ENCODE results near the gene CA5A.
"Not testable (repeated sequence)": the region's sequence is repeated elsewhere in the genome, so short reads cannot be mapped to it uniquely, and the experiment has no call there.

CA5A gene

DNA sequence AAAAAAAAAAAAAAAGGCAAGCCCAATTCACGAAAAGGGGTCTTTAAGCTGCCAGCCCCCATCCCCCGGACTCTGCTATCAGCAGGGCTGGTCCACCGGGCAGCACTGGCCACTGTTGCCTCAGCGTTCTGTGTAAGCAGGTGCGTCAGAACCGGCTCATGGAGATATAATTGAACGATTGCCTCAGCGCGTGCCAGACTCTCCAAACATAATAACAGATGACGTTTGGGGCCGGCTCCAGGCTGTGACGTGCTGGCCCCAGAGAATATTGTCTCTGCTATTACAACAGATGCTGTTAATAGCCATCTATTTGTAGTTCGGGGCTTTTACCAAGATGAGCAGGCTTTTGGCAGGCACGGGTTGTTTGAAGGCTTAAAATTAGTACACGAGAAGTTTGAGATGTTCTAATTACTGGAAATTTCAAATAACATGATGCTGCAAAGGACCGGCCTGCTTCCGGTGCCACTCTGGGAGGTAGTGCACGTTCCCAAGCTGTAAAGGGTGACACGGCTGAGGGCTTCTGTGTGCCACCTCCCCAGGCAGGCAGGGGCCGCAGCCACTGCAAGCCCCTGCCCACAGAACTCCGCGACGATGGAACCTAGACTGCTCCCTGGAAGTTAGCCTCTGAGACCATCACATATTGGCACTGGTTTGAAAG is 25.1 kb downstream of the CA5A start:
- not testable (repeated sequence) for H3K9me3 ChIP-seq (ENCODE audit: control insufficient read depth, low read length); H3K9ac ChIP-seq (ENCODE audit: low read length); H3K4me3 ChIP-seq (ENCODE audit: low read length); H3K4me1 ChIP-seq (ENCODE audit: control insufficient read depth, insufficient read depth, low read length); H3K36me3 ChIP-seq (ENCODE audit: control insufficient read depth, insufficient read depth, low read length); H3K27me3 ChIP-seq (ENCODE audit: control insufficient read depth, insufficient read depth, low read length)

GRCh38 chr16:87909203-87909935 is 27.0 kb downstream of the CA5A start:
- not testable (repeated sequence) for H3K9ac ChIP-seq (ENCODE audit: low read length); H3K9me3 ChIP-seq (ENCODE audit: control insufficient read depth, low read length); H3K27me3 ChIP-seq (ENCODE audit: control insufficient read depth, insufficient read depth, low read length); H3K36me3 ChIP-seq (ENCODE audit: control insufficient read depth, insufficient read depth, low read length); H3K4me1 ChIP-seq (ENCODE audit: control insufficient read depth, insufficient read depth, low read length); H3K4me3 ChIP-seq (ENCODE audit: low read length)

DNA sequence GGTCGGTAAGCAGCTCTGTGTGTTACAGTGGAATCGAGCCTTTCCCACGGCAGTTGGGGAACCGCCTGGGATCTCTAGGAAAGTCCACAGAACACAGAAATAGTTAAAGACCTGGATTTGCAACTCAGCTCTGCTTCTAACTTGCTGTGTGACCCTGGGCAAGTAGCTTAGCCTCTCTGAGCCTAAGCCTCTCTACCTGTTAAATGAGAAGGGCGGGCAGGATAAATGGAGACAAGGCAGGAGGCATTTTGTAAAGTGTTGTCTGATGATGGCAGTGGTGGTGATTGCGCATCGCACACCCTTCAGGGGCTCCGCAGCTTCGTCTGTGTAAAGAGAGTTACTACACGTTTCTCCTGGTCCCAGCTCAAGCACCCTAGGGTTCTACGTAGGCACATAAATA is 28.2 kb downstream of the CA5A start:
- not testable (repeated sequence) for H3K4me1 ChIP-seq (ENCODE audit: control insufficient read depth, insufficient read depth, low read length); H3K4me3 ChIP-seq (ENCODE audit: low read length)

GRCh38 chr16:87905521-87905920 is 30.8 kb downstream of the CA5A start:
- H3K9me3 ChIP-seq (ENCODE audit: control insufficient read depth, low read length); H3K27me3 ChIP-seq (ENCODE audit: control insufficient read depth, insufficient read depth, low read length); H3K4me1 ChIP-seq (ENCODE audit: control insufficient read depth, insufficient read depth, low read length); H3K4me3 ChIP-seq (ENCODE audit: low read length); H3K9ac ChIP-seq (ENCODE audit: low read length); H3K36me3 ChIP-seq (ENCODE audit: control insufficient read depth, insufficient read depth, low read length): not testable (repeated sequence)

More for the DNA sequence above, 28.2 kb downstream of the CA5A start:
- H3K9me3 ChIP-seq (ENCODE audit: control insufficient read depth, low read length); H3K9ac ChIP-seq (ENCODE audit: low read length); H3K27me3 ChIP-seq (ENCODE audit: control insufficient read depth, insufficient read depth, low read length); H3K36me3 ChIP-seq (ENCODE audit: control insufficient read depth, insufficient read depth, low read length): not testable (repeated sequence)

- H3K9ac ChIP-seq (ENCODE audit: low read length); H3K9me3 ChIP-seq (ENCODE audit: control insufficient read depth, low read length); H3K4me1 ChIP-seq (ENCODE audit: control insufficient read depth, insufficient read depth, low read length); H3K4me3 ChIP-seq (ENCODE audit: low read length); H3K27me3 ChIP-seq (ENCODE audit: control insufficient read depth, insufficient read depth, low read length); H3K36me3 ChIP-seq (ENCODE audit: control insufficient read depth, insufficient read depth, low read length): not testable (repeated sequence)
These were observed 31.4 kb downstream of the CA5A start for GRCh38 chr16:87904963-87905362.

DNA sequence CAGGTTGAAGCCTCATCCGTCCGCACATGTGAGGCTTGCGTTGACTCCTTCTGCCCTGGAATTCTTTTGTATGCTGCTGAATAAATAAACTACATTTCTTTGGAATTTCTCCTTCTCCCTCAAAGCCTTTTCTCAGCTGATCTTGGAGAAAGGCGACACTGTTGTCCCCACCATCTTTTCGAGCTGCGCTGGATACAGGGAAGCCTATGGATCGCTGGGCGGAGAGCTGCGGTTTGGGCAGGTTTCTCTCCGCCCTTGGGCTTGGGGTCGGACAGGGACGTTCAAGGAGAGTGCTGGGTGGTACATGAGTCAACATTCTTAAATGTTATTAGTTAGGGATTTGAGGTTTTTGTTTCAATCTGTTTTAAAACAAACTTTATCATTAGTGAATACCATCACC is 35.8 kb downstream of the CA5A start:
- H3K9me3 ChIP-seq (ENCODE audit: control insufficient read depth, low read length); H3K36me3 ChIP-seq (ENCODE audit: control insufficient read depth, insufficient read depth, low read length); H3K9ac ChIP-seq (ENCODE audit: low read length); H3K4me1 ChIP-seq (ENCODE audit: control insufficient read depth, insufficient read depth, low read length); H3K4me3 ChIP-seq (ENCODE audit: low read length); H3K27me3 ChIP-seq (ENCODE audit: control insufficient read depth, insufficient read depth, low read length): not testable (repeated sequence)

DNA sequence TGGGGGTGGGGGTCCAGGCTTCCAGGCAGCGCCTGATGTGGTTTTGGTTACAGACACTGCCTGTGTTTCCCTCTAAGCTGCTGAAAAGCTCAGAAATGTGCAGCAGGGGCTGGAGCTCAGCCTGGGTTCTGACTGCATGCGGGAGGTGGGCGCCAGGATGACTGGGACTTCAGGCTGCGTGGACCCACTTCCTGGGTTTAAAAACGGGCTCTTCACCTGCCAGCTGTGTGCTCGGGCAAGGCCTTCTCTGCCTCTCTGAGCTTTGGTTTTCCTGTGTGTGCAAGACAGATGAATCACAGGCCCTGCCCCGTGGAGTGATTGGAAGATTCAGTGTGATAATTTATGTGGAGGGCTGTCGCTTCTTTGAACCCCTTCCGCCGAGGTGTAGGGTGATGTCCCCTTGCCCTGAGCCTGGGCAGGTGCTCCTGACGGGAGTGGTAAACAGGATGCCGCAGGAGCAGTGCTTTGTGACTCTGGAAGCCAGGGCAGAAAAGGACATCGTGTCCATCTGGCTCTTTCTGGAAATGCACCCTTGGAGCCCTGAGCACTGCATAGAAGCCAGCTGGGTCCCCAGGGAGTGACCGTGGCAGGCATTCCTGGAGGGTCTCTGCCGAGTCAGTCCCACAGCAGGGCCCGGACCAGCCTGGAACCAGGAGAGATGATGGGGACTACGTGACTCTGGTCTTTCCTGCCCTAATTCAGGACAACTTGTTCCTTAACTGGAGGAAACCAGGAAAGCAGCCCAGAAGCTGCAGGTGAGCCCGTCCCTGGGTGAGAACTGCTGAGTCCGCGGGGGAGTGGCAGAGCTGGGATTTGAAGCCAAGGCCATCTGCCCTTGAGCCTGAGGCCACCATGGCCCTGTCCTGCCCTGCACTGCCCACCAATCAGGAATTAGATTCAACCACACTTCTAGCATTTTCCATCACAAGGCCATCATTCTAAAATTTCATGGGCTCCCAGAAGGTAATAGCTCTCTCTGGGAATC is 38.5 kb downstream of the CA5A start:
- Histone ChIP-seq H3K4me3 (ENCODE audit: low read length) (no peak overlapping the region), H3K27me3 (ENCODE audit: control insufficient read depth, insufficient read depth, low read length) (no peaks in the 10 kb centered on the region), H3K36me3 (ENCODE audit: control insufficient read depth, insufficient read depth, low read length) (no peaks in the 10 kb centered on the region), H3K9me3 (ENCODE audit: control insufficient read depth, low read length) (no peaks in the 10 kb centered on the region), H3K9ac (ENCODE audit: low read length) (no peak overlapping the region), H3K4me1 (ENCODE audit: control insufficient read depth, insufficient read depth, low read length) (no peaks in the 10 kb centered on the region)

DNA sequence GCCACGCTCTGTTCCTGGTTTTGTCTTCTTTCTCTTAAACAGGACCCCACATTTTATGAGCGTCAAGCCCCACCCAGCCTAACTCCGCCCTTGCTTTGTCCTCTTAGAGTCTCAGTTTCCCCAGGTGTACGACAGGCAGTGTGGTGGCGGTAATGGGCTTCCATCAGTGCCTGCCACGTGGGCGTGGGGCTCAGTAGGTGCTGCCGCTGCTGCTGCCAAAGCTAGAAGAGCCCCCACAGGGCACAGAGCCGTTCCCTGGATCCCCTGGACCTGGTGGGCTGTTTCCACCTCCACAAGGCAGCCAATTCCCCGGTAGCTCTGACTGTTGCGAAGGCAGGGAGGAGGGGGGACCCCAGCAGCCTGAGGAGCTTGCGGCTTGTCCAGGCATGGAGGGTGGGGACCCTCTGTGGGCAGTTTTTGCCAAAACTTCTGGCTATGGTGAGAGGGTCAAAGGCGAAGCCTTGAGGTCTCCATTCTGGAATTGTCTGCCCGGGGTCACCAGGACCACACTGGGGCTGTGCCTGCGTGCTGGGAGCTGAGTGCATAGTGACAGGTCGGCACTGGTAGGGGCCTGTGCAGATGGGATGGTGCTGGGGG is 39.3 kb downstream of the CA5A start:
- H3K4me1 ChIP-seq (ENCODE audit: control insufficient read depth, insufficient read depth, low read length); H3K4me3 ChIP-seq (ENCODE audit: low read length); H3K9ac ChIP-seq (ENCODE audit: low read length); H3K9me3 ChIP-seq (ENCODE audit: control insufficient read depth, low read length); H3K36me3 ChIP-seq (ENCODE audit: control insufficient read depth, insufficient read depth, low read length); H3K27me3 ChIP-seq (ENCODE audit: control insufficient read depth, insufficient read depth, low read length): not testable (repeated sequence)

DNA sequence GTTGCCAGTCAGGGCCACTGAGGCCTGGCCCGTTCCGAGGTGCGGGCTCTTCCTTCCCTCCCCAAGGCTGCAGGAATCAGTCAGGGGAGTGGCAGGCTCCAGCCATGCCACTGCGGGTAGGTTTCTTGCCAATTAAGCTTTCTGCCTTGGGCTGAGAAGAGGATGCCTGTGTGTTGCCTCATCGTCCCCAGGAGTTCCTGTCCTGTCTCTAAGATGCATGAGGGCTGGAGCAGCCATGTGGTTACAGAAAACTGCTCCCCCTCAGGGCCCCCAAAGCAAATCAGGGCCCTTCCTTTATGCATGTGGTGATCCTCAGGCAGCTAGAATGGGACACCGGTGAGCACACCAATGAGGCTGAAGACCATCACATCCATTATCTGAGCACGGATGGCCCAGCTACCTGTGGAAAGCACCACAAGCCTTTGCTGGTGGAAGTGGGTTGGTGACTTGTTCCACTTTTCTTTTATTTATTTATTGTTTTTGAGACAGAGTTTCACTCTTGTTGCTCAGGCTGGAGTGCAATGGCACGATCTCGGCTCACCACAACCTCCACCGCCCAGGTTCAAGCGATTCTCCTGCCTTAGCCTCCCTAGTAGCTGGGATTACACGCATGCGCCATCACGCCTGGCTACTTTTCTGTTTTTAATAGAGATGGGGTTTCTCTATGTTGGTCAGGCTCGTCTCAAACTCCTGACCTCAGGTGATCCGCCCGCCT is 40.0 kb downstream of the CA5A start:
- not testable (repeated sequence) for H3K36me3 ChIP-seq (ENCODE audit: control insufficient read depth, insufficient read depth, low read length)

GRCh38 chr16:87895641-87896141 is 40.6 kb downstream of the CA5A start:
- H3K4me1 ChIP-seq (ENCODE audit: control insufficient read depth, insufficient read depth, low read length) = no peaks in the 10 kb centered on the region
- H3K9me3 ChIP-seq (ENCODE audit: control insufficient read depth, low read length) = no peaks in the 10 kb centered on the region
- H3K9ac ChIP-seq (ENCODE audit: low read length) = no peak overlapping the region
- no peaks in the 10 kb centered on the region for H3K36me3 ChIP-seq (ENCODE audit: control insufficient read depth, insufficient read depth, low read length)
- H3K4me3 ChIP-seq (ENCODE audit: low read length) = no peak overlapping the region
- no peaks in the 10 kb centered on the region for H3K27me3 ChIP-seq (ENCODE audit: control insufficient read depth, insufficient read depth, low read length)

More for the DNA sequence above, 40.0 kb downstream of the CA5A start:
- not testable (repeated sequence) for H3K27me3 ChIP-seq (ENCODE audit: control insufficient read depth, insufficient read depth, low read length); H3K9me3 ChIP-seq (ENCODE audit: control insufficient read depth, low read length); H3K4me3 ChIP-seq (ENCODE audit: low read length); H3K4me1 ChIP-seq (ENCODE audit: control insufficient read depth, insufficient read depth, low read length); H3K9ac ChIP-seq (ENCODE audit: low read length)

DNA sequence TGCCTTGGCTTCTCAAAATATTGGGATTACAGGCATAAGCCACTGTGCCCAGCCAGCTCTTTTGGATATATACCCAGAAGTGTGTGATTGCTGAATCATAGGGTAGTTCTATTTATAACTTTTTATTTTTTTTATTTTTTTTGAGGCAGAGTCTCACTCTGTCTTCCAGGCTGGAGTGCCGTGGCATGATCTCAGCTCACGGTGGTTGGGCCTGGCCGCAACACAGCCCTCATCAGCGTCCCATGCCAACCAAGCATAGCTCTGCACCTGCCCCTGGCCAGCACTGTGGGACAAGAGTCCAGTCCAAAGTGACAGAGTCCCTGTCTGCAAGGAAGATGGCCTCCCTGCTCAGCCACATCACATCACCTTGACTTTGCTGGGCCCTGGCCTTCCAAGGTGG is 42.3 kb downstream of the CA5A start:
- not testable (repeated sequence) for H3K27me3 ChIP-seq (ENCODE audit: control insufficient read depth, insufficient read depth, low read length); H3K4me1 ChIP-seq (ENCODE audit: control insufficient read depth, insufficient read depth, low read length); H3K4me3 ChIP-seq (ENCODE audit: low read length); H3K9me3 ChIP-seq (ENCODE audit: control insufficient read depth, low read length); H3K36me3 ChIP-seq (ENCODE audit: control insufficient read depth, insufficient read depth, low read length); H3K9ac ChIP-seq (ENCODE audit: low read length)

Data from mucosa of stomach (tissue), 1 donor.